ENCODE data around the gene KRT5.
"Not testable (repeated sequence)": the region's sequence is repeated elsewhere in the genome, so short reads cannot be mapped to it uniquely, and the experiment has no call there.

Gene KRT5

GRCh38 chr12:52497975-52498374 is 22.2 kb downstream of the KRT5 start:
- no peak for DNase-seq (ENCODE audit: low read depth, low spot score)
- H3K4me3 ChIP-seq (ENCODE audit: low read depth, low read length) = no peak overlapping the region
- in situ Hi-C loops (cut with HindIII; ENCODE audit: low sequenced_read_pairs) = no loop called here
- TF ChIP-seq, protein P1, sequence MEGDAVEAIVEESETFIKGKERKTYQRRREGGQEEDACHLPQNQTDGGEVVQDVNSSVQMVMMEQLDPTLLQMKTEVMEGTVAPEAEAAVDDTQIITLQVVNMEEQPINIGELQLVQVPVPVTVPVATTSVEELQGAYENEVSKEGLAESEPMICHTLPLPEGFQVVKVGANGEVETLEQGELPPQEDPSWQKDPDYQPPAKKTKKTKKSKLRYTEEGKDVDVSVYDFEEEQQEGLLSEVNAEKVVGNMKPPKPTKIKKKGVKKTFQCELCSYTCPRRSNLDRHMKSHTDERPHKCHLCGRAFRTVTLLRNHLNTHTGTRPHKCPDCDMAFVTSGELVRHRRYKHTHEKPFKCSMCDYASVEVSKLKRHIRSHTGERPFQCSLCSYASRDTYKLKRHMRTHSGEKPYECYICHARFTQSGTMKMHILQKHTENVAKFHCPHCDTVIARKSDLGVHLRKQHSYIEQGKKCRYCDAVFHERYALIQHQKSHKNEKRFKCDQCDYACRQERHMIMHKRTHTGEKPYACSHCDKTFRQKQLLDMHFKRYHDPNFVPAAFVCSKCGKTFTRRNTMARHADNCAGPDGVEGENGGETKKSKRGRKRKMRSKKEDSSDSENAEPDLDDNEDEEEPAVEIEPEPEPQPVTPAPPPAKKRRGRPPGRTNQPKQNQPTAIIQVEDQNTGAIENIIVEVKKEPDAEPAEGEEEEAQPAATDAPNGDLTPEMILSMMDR (IDR thresholded peaks at IDR 0.05; ENCODE audit: low read depth, low read length) = no peak

DNA sequence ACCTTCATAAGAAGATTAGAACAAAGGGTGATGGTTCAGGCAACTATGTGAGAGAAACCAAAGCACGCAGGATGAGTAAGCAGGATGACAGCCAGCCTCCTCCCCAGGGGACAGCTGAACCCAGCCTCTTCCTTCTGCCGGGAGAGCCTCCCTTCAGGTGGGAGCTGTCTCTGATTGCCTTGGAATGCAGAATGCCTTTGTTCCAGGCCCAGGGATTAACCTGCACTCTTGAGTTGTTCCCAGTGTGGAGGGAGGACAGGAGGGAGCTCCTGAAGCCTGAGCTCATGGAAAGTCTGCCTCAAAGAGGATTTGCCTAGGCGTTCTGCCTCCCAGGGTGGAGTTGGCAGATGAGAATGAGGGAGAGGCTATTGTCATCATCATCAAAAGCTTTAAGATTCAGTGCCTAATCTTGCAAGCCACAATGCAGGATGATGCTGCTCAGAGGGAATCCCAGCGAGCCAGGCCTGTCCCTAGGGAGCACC is 23.6 kb downstream of the KRT5 start:
- no peak overlapping the region for H3K4me3 ChIP-seq (ENCODE audit: low read depth, low read length)
- TF ChIP-seq, protein P1 (IDR thresholded peaks at IDR 0.05; ENCODE audit: low read depth, low read length) = no peak
- in situ Hi-C loops (cut with HindIII; ENCODE audit: low sequenced_read_pairs) = no loop called here
- DNase-seq (ENCODE audit: low read depth, low spot score) = peak; percentile 67

DNA sequence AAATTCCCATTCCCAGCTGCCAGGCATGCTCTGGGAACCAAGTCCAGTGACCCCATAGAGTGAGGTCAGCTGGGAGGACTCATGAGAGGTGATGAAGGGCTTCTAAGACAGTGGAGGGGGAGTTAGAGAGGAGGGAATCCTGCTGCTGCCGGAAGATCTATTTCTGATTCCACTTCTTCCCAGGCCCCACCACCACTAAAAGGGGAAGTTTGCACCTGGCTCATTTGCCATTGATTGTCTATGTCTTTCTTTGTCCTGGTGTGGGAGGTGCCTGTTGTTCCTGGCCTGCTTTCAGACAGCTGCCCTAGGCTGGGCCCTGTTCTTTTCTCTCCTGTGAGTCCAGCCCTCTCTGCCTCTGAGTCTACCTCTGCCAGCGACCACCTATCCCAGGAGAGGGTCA is 24.1 kb downstream of the KRT5 start:
- TF ChIP-seq, protein P1 (IDR thresholded peaks at IDR 0.05; ENCODE audit: low read depth, low read length) = no peak
- no peak overlapping the region for H3K4me3 ChIP-seq (ENCODE audit: low read depth, low read length)
- no peak for DNase-seq (ENCODE audit: low read depth, low spot score)
- in situ Hi-C loops (cut with HindIII; ENCODE audit: low sequenced_read_pairs) = no loop called here

DNA sequence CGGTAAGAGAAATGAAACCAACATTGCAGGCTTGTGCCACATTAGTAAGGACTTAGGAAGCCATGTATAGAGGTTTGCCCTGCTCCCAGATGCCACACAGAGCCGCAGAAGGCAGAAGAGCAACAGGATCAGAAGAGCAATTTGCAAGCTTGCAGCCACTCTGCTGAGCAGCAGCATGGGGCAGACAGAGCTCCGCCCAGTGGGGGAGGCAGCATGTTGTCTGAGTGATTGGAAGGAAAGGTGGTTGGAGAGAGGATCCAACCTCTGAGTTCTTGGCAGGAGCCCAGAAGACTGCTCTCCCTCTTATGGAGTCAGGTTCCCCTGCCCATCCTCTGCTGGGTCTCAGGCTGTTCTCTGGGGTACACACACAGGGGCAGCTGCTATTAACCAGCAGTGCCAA is 24.8 kb downstream of the KRT5 start:
- no peak overlapping the region for H3K4me3 ChIP-seq (ENCODE audit: low read depth, low read length)
- TF ChIP-seq, protein P1 (IDR thresholded peaks at IDR 0.05; ENCODE audit: low read depth, low read length) = no peak
- in situ Hi-C loops (cut with HindIII; ENCODE audit: low sequenced_read_pairs) = no loop called here
- peak; percentile 24 for DNase-seq (ENCODE audit: low read depth, low spot score)

DNA sequence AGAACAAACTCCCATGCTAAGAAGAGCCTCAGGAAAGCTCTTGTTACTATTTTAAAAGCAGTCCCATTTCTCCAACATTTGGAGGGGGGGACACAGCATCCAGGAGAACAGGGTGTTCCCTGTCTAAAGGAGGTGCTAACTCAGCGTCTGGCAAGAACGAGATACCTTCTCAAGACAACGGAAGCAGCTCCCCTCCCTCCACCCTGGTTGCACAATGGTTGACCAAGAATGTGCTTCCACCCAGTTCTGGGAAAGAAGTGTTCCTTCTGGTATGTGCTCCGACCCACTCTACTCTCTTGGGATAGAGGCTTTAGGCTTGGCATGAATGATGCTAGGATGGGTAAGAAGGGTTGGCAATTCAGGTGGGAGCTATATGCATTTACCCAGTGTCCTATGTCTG is 25.7 kb downstream of the KRT5 start:
- no peak overlapping the region for H3K4me3 ChIP-seq (ENCODE audit: low read depth, low read length)
- in situ Hi-C loops (cut with HindIII; ENCODE audit: low sequenced_read_pairs) = no loop called here
- TF ChIP-seq, protein P1 (IDR thresholded peaks at IDR 0.05; ENCODE audit: low read depth, low read length) = no peak
- DNase-seq (ENCODE audit: low read depth, low spot score) = no peak

DNA sequence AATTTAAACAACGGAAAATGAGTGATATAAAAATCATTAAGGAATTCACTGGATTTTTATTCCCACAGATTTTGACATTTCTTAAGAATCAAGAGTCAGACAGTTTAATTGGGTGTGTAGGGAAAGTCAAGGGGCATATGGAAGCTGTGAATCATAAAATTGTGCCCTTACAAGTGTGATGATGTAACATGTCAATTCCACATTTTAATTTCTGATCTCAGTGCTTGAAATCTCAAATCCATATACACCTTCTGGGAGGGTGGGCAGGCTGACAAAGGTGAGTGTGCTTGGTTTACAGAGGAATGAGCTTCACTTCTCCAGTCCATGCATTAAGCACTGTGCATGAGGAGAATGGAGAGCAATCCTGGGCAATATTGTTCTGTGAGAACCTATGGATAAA is 26.1 kb downstream of the KRT5 start:
- in situ Hi-C loops (cut with HindIII; ENCODE audit: low sequenced_read_pairs) = no loop called here
- DNase-seq (ENCODE audit: low read depth, low spot score) = no peak
- H3K4me3 ChIP-seq (ENCODE audit: low read depth, low read length) = no peak overlapping the region
- TF ChIP-seq, protein P1 (IDR thresholded peaks at IDR 0.05; ENCODE audit: low read depth, low read length) = no peak

- in situ Hi-C loops (cut with HindIII; ENCODE audit: low sequenced_read_pairs) = no loop called here
- no peak within 1 kb of the TSS for H3K4me3 ChIP-seq (ENCODE audit: low read depth, low read length)
- no peak for DNase-seq (ENCODE audit: low read depth, low spot score)
- TF ChIP-seq, protein P1 (IDR thresholded peaks at IDR 0.05; ENCODE audit: low read depth, low read length) = no peak
These were observed 27.0 kb downstream of the KRT5 start, which contains the start of gene KRT6A for GRCh38 chr12:52493172-52493571. KRT6A (minus strand) TSS chr12:52493257; CDS start chr12:52493188, 69 bp downstream.

DNA sequence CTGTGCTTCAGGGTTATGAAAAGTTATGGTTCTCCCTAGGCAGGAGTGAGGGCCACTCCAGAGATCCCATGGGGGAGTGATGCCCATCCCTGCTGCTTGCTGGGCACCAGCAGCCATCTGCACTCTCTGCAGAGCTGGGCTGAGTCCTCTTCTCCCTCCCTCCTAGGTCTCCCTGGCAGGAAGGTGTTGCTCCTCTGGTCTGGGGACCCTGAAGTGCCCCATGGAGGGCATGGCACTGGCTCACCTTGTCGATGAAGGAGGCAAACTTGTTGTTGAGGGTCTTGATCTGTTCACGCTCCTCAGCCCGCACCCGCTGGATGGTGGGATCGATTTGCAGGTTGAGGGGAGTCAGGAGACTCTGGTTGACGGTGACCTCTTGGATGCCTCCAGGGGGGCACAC is 27.8 kb downstream of the KRT5 start:
- H3K4me3 ChIP-seq (ENCODE audit: low read depth, low read length); DNase-seq (ENCODE audit: low read depth, low spot score); in situ Hi-C loops (cut with HindIII; ENCODE audit: low sequenced_read_pairs): not testable (repeated sequence)

DNA sequence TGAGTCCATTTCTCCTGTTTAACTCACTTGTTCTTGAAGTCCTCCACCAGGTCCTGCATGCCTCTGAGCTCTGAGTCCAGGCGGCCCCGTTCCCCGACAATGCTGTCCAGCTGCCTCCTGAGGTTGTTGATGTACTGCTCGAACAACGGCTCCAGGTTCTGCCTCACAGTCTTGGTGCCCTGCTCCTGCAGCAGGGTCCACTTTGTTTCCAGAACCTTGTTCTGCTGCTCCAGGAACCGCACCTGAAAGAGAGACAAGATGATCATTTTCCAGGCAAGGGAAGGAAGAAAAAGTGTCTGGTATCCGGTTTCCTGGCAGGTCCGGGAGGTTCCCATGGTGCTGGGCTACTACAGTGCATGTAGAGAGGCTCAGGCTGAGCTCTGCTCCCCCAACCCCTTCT is 28.7 kb downstream of the KRT5 start:
- DNase-seq (ENCODE audit: low read depth, low spot score); in situ Hi-C loops (cut with HindIII; ENCODE audit: low sequenced_read_pairs); H3K4me3 ChIP-seq (ENCODE audit: low read depth, low read length): not testable (repeated sequence)
